HepG2 (cell line): ENCODE data around the gene KLHL17. TPM values are rescaled to one million over a fixed set of nuclear protein-coding genes. Genes with fewer than 3 reads are reported as not detected.

Experiments
- ATAC-seq: fragments of 200-7000 bp; cut with Tn5 transposase; 3 replicates; pipeline ENCODE4 v1.9.1; 2020; ENCODE audit warnings: mild to moderate bottlenecking, moderate library complexity
- BruUV-seq: library from RNA; stranded (reverse); fragments of 400-500 nt; replicated peaks from 2 replicates; lab custom pipeline; 2021; lab: Mats Ljungman, UMichigan
- CTCF ChIA-PET: fragments of 300-600 bp; formaldehyde crosslinking; extraction: SDS; loops from one replicate; lab custom pipeline; 2021; ENCODE audit warnings: low total read pairs, inconsistent platforms, low intra/inter-chr PET ratio; lab: Yijun Ruan, JAX
- POLR2A ChIA-PET: fragments of 350-600 bp; sonication (Branson Sonifier 250); formaldehyde crosslinking; loops from one replicate; lab custom pipeline; 2020; ENCODE audit warnings: antibody characterized with exemption, inconsistent platforms; lab: Yijun Ruan, JAX
- DNase-seq: peaks from one replicate; pipeline ENCODE4 v3.0.0-alpha.2; 2015; ENCODE audit warnings: low spot score
- FAIRE-seq: peaks from 3 replicates; lab custom pipeline; 2011; peaks lifted over from hg19 to GRCh38; lab: Jason Lieb, UNC
- H2AFZ ChIP-seq: one replicate; pipeline ENCODE4 v1.6.1; 2011; ENCODE audit warnings: low read length, inconsistent platforms
- H3K27ac ChIP-seq: fragments of 300-600 bp; 3 replicates; pipeline ENCODE4 v1.8.0; 2011; ENCODE audit warnings: mixed run types, mild to moderate bottlenecking, mixed read lengths, low read length, inconsistent platforms; ENCODE audit not compliant: insufficient read depth; ENCODE audit errors: extremely low read length
- H3K27me3 ChIP-seq, 2 experiments: fragments of 200-600 bp in 1 of 2; 2 replicates in 1 of 2; 3 replicates in 1 of 2; pipeline versions ENCODE4 v1.6.0 to v1.8.0; 2011; ENCODE audit warnings: low read length in 2 of 2, mild to moderate bottlenecking in 2 of 2, moderate library complexity in 2 of 2, inconsistent platforms in 1 of 2; ENCODE audit not compliant: insufficient read depth in 2 of 2, control insufficient read depth in 1 of 2
- H3K36me3 ChIP-seq, 2 experiments: fragments of 200-600 bp in 1 of 2; replicated peaks in 1 of 2; 2 replicates in 1 of 2; 3 replicates in 1 of 2; pipeline versions ENCODE4 v1.5.1 to v1.8.0; 2011; ENCODE audit warnings: low read length in 2 of 2, inconsistent platforms in 1 of 2; ENCODE audit not compliant: insufficient read depth in 2 of 2, control insufficient read depth in 1 of 2
- H3K4me1 ChIP-seq: 2 replicates; pipeline ENCODE4 v1.5.1; 2012; ENCODE audit warnings: low read length, inconsistent platforms; ENCODE audit not compliant: insufficient read depth
- H3K4me2 ChIP-seq: 2 replicates; pipeline ENCODE4 v1.6.0; 2011; ENCODE audit warnings: low read depth, low read length, inconsistent platforms
- H3K4me3 ChIP-seq, 3 experiments: fragments of 200-600 bp in 1 of 3; sonication (generic), shearing (Covaris generic) in 1 of 3; replicated peaks in 1 of 3; 2 replicates each; pipeline ENCODE4 v1.5.1; 2011 to 2016; ENCODE audit warnings: low read length in 3 of 3, inconsistent platforms in 2 of 3, low read depth in 2 of 3, mild to moderate bottlenecking in 2 of 3, control low read depth in 1 of 3, mixed read lengths in 1 of 3; ENCODE audit not compliant: insufficient read depth in 1 of 3
- H3K79me2 ChIP-seq: one replicate; pipeline ENCODE4 v1.6.1; 2011; ENCODE audit warnings: low read length, inconsistent platforms; ENCODE audit not compliant: insufficient read depth
- H3K9ac ChIP-seq: 2 replicates; pipeline ENCODE4 v1.6.0; 2011; ENCODE audit warnings: mild to moderate bottlenecking, low read depth, low read length, inconsistent platforms; ENCODE audit not compliant: insufficient read depth
- H3K9me3 ChIP-seq: 2 replicates; pipeline ENCODE4 v1.5.1; 2012; ENCODE audit warnings: mild to moderate bottlenecking, low read length
- H4K20me1 ChIP-seq: 2 replicates; pipeline ENCODE4 v1.6.0; 2011; ENCODE audit warnings: inconsistent platforms, mild to moderate bottlenecking, low read length, moderate library complexity; ENCODE audit not compliant: insufficient read depth
- PPARG ChIP-seq: conservative IDR thresholded peaks from 2 replicates; pipeline ENCODE4 v1.6.1; 2016; ENCODE audit warnings: missing biosample characterization, missing genetic modification reagents
- ZBTB37 ChIP-seq: sonication (generic); formaldehyde crosslinking; IDR thresholded peaks from 2 replicates; pipeline ENCODE4 v1.4.0; 2020; ENCODE audit warnings: mild to moderate bottlenecking, missing genetic modification reagents
- ZNF451 ChIP-seq: sonication (generic); formaldehyde crosslinking; IDR thresholded peaks from 2 replicates; pipeline ENCODE4 v1.5.0; 2020; ENCODE audit warnings: mild to moderate bottlenecking, missing genetic modification reagents
- WGBS: methylation state at CpG from one replicate; pipeline ENCODE4 v1.1.6; 2017; ENCODE audit warnings: low lambda C conversion rate; 5-methylcytosine and 5-hydroxymethylcytosine counted together
- in situ Hi-C: cut with HindIII; loops from 2 replicates; pipeline ENCODE4 v1.10.0; 2017; ENCODE audit warnings: low pct_unique_long_range_greater_than_20kb; ENCODE audit not compliant: extremely low pct_ligation_motif_present
- intact Hi-C: fragments of 100-400 bp; cut with micrococcal nuclease; formaldehyde crosslinking; loops from one replicate; pipeline ENCODE4 v1.10.0; 2022; ENCODE audit not compliant: unreplicated experiment
- polyA plus RNA-seq, 8 experiments: library from polyadenylated mRNA; depleted of rRNA in 3 of 8; stranded (reverse) in 7 of 8; unstranded in 1 of 8; fragments of >200 nt; fragmentation: Illumina TruSeq in 4 of 8; extraction: Trizol in 4 of 8; gene quantifications; 2 replicates each; pipeline versions ENCODE4 v1.2.1 to v1.2.3, GENCODE V29; 2011 to 2016; ENCODE audit warnings: low read depth in 4 of 8, missing spikeins in 1 of 8, mixed read lengths in 1 of 8; ENCODE audit not compliant: insufficient read depth in 1 of 8
- total RNA-seq, 5 experiments: library from RNA; depleted of rRNA; stranded (reverse); fragments of >200 nt; fragmentation: Illumina TruSeq; extraction: Trizol; gene quantifications; 2 replicates each; pipeline ENCODE4 v1.2.3, GENCODE V29; 2016; ENCODE audit warnings: low read depth in 1 of 5

Gene KLHL17
- total and polyA plus RNA-seq, 2 of the 13 experiments (the other 11 are each of a cell fraction or from before 2014, with no cell fraction given) = 9.3 to 24.7 TPM

- TF ChIP-seq ZBTB37 = no peak
These were observed 46.1 kb upstream of the KLHL17 start (continued) for GRCh38 chr1:914131-914890.

DNA sequence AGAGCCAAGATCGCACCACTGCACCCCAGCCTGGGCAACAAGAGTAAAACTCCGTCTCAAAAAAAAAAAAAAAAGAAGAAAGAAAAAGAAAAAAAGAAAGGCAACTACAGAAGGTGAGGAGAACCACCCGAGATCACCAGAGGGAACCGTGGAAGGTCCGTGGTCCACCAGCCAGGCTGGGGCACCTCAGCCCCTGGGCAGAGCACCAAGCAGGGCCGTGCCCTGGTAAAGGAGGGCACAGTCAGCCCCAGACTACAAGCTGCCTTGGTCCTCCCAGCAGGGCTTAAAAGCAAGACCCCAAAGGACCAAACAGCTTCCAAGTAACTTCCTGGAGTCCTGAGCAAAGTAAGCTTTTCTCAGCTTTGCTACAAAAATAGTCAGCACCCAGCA, 45.5 kb upstream of the KLHL17 start:
- Histone ChIP-seq H3K27me3 (peaks cover 40 to 92% of the 10 kb centered on the region in 2 experiments), H3K79me2 (no peaks in the 10 kb centered on the region), H3K9ac (no peak overlapping the region), H4K20me1 (peaks cover under 1% of the 10 kb centered on the region; the same call in 1 of the 2 replicates), H3K4me1 (peaks cover 51% of the 10 kb centered on the region), H3K27ac (no peak overlapping the region), H3K4me2 (no peak overlapping the region), H3K36me3 (no peaks in the 10 kb centered on the region), H3K9me3 (no peaks in the 10 kb centered on the region), H2AFZ (no peak overlapping the region), H3K4me3 (no peak overlapping the region)
- FAIRE-seq (no peak), ATAC-seq (no peak), DNase-seq (no peak)
- in situ Hi-C loops (no loop called here), intact Hi-C loops (no loop called here)
- TF ChIP-seq PPARG (CRISPR knock-in tag) (no peak), ZNF451 (no peak)
- ChIA-PET CTCF (no interaction called here), POLR2A (no interaction called here)
- 32% methylated on average over 5 of the region's 6 CpGs for WGBS
- no TSS peak for BruUV-seq
